IMR-90 (cell line): Measurements from ENCODE around the gene GPC6. TPM values are rescaled to one million over a fixed set of nuclear protein-coding genes. Genes with fewer than 3 reads are reported as not detected.

Source experiments
- ATAC-seq: fragments of 200-7000 bp; cut with Tn5 transposase; 2 replicates; pipeline ENCODE4 v1.9.1; 2020; ENCODE audit warnings: low read depth, mild to moderate bottlenecking, moderate library complexity
- BruUV-seq: library from RNA; stranded (reverse); fragments of 400-500 nt; replicated peaks from 2 replicates; lab custom pipeline; 2021; lab: Mats Ljungman, UMichigan
- CTCF ChIA-PET: fragments of 300-600 bp; formaldehyde crosslinking; extraction: SDS; loops from one replicate; lab custom pipeline; 2021; ENCODE audit warnings: antibody characterized with exemption; lab: Yijun Ruan, JAX
- POLR2A ChIA-PET: fragments of 300-600 bp; sonication (Branson Sonifier 250); formaldehyde crosslinking; loops from one replicate; lab custom pipeline; 2022; ENCODE audit warnings: antibody characterized with exemption; ENCODE audit not compliant: unreplicated experiment; lab: Charles Lee
- DNase-seq: peaks from one replicate; pipeline ENCODE4 v3.0.0; 2013
- H2AFZ ChIP-seq: replicated peaks from 2 replicates; pipeline ENCODE3; 2013; ENCODE audit warnings: low read length, mild to moderate bottlenecking; ENCODE audit not compliant: poor library complexity
- H2AK5ac ChIP-seq: 2 replicates; pipeline ENCODE4 v1.6.1; 2013; ENCODE audit warnings: low read depth, low read length, inconsistent platforms
- H2AK9ac ChIP-seq: replicated peaks from 2 replicates; pipeline ENCODE3; 2013; ENCODE audit warnings: mild to moderate bottlenecking, low read depth, low read length, moderate library complexity; ENCODE audit not compliant: poor library complexity
- H2BK120ac ChIP-seq: 2 replicates; pipeline ENCODE4 v1.6.1; 2013; ENCODE audit warnings: low read depth, low read length, inconsistent platforms
- H2BK15ac ChIP-seq: 3 replicates; pipeline ENCODE4 v1.6.1; 2013; ENCODE audit warnings: low read depth, low read length, inconsistent platforms
- H2BK20ac ChIP-seq: 2 replicates; pipeline ENCODE4 v1.6.1; 2013; ENCODE audit warnings: low read depth, mild to moderate bottlenecking, inconsistent platforms, low read length, moderate library complexity
- H2BK5ac ChIP-seq: 2 replicates; pipeline ENCODE4 v1.6.1; 2013; ENCODE audit warnings: mild to moderate bottlenecking, low read depth, low read length, inconsistent platforms; ENCODE audit not compliant: poor library complexity, severe bottlenecking
- H3K14ac ChIP-seq: replicated peaks from 2 replicates; pipeline ENCODE4 v1.6.1; 2013; ENCODE audit warnings: low read depth, low read length, inconsistent platforms
- H3K18ac ChIP-seq: 2 replicates; pipeline ENCODE4 v1.6.1; 2013; ENCODE audit warnings: low read depth, low read length, control low read depth
- H3K23ac ChIP-seq: 2 replicates; pipeline ENCODE4 v1.6.1; 2013; ENCODE audit warnings: low read depth, low read length, inconsistent platforms
- H3K27ac ChIP-seq: 2 replicates; pipeline ENCODE4 v1.5.1; 2013; ENCODE audit warnings: mild to moderate bottlenecking, control low read depth, low read length; ENCODE audit not compliant: insufficient read depth
- H3K27me3 ChIP-seq: 2 replicates; pipeline ENCODE4 v1.6.1; 2013; ENCODE audit warnings: low read length; ENCODE audit not compliant: control insufficient read depth, insufficient read depth
- H3K36me3 ChIP-seq: 2 replicates; pipeline ENCODE4 v1.6.1; 2013; ENCODE audit warnings: low read length, mixed read lengths; ENCODE audit not compliant: control insufficient read depth, insufficient read depth
- H3K4ac ChIP-seq: 2 replicates; pipeline ENCODE4 v1.6.1; 2013; ENCODE audit warnings: low read depth, low read length, inconsistent platforms
- H3K4me1 ChIP-seq: 2 replicates; pipeline ENCODE4 v1.6.1; 2013; ENCODE audit warnings: low read length, mixed read lengths; ENCODE audit not compliant: control insufficient read depth, insufficient read depth
- H3K4me2 ChIP-seq: 2 replicates; pipeline ENCODE4 v1.6.1; 2013; ENCODE audit warnings: low read depth, mild to moderate bottlenecking, control low read depth, low read length, moderate library complexity
- H3K4me3 ChIP-seq: 2 replicates; pipeline ENCODE4 v1.5.1; 2013; ENCODE audit warnings: low read depth, mild to moderate bottlenecking, control low read depth, low read length, moderate library complexity; ENCODE audit not compliant: insufficient read depth
- H3K56ac ChIP-seq: 2 replicates; pipeline ENCODE4 v1.6.1; 2013; ENCODE audit warnings: low read length, inconsistent platforms; ENCODE audit not compliant: insufficient read depth; ENCODE audit errors: extremely low read depth
- H3K79me1 ChIP-seq, 2 experiments: 2 replicates each; pipeline ENCODE4 v1.6.1; 2013; ENCODE audit warnings: low read length in 2 of 2, inconsistent platforms in 1 of 2, low read depth in 1 of 2
- H3K9ac ChIP-seq: 2 replicates; pipeline ENCODE4 v1.6.1; 2013; ENCODE audit warnings: low read depth, low read length, control low read depth
- H3K9me1 ChIP-seq: 2 replicates; pipeline ENCODE4 v1.6.1; 2013; ENCODE audit warnings: low read length, inconsistent platforms; ENCODE audit not compliant: insufficient read depth
- H3K9me3 ChIP-seq: 2 replicates; pipeline ENCODE4 v1.6.1; 2013; ENCODE audit warnings: low read length; ENCODE audit not compliant: control insufficient read depth, insufficient read depth
- H4K20me1 ChIP-seq: 2 replicates; pipeline ENCODE4 v1.6.1; 2013; ENCODE audit warnings: low read length, inconsistent platforms; ENCODE audit not compliant: insufficient read depth
- H4K5ac ChIP-seq: 2 replicates; pipeline ENCODE4 v1.6.1; 2013; ENCODE audit warnings: mild to moderate bottlenecking, low read depth, low read length, control low read depth
- H4K8ac ChIP-seq, 2 experiments: 2 replicates each; pipeline ENCODE4 v1.6.1; 2013; ENCODE audit warnings: low read depth in 2 of 2, low read length in 2 of 2, control low read depth in 1 of 2, inconsistent platforms in 1 of 2
- H4K91ac ChIP-seq: 2 replicates; pipeline ENCODE4 v1.6.1; 2013; ENCODE audit warnings: low read depth, low read length, inconsistent platforms; ENCODE audit not compliant: insufficient read depth
- BHLHE40 ChIP-seq: fragments of 150-350 bp; IDR thresholded peaks from 2 replicates; pipeline ENCODE4 v1.6.1; 2016; ENCODE audit warnings: mild to moderate bottlenecking, low read depth, low read length
- CEBPB ChIP-seq: IDR thresholded peaks from 2 replicates; pipeline ENCODE4 v1.6.1; 2012; ENCODE audit warnings: low read depth, low read length, improper control_type of control experiment
- CHD1 ChIP-seq: IDR thresholded peaks from 2 replicates; pipeline ENCODE4 v1.6.1; 2012; ENCODE audit warnings: low read depth, low read length, improper control_type of control experiment
- CTCF ChIP-seq: conservative IDR thresholded peaks from 2 replicates; pipeline ENCODE4 v1.5.1; 2012; ENCODE audit warnings: mild to moderate bottlenecking, low read depth, low read length, improper control_type of control experiment
- ELK1 ChIP-seq: fragments of 150-350 bp; IDR thresholded peaks from 2 replicates; pipeline ENCODE4 v1.6.1; 2016; ENCODE audit warnings: low read depth, mild to moderate bottlenecking, low read length, moderate library complexity, borderline replicate concordance
- FOS ChIP-seq: fragments of 150-350 bp; IDR thresholded peaks from 2 replicates; pipeline ENCODE4 v1.6.1; 2016; ENCODE audit warnings: low read depth, low read length
- MAFK ChIP-seq: IDR thresholded peaks from 2 replicates; pipeline ENCODE4 v1.6.1; 2012; ENCODE audit warnings: low read depth, low read length, improper control_type of control experiment
- MAZ ChIP-seq: IDR thresholded peaks from 2 replicates; pipeline ENCODE4 v1.6.1; 2012; ENCODE audit warnings: low read depth, mild to moderate bottlenecking, low read length, improper control_type of control experiment, moderate library complexity, borderline replicate concordance
- MXI1 ChIP-seq: IDR thresholded peaks from 2 replicates; pipeline ENCODE4 v1.6.1; 2012; ENCODE audit warnings: low read depth, mild to moderate bottlenecking, low read length, moderate library complexity, borderline replicate concordance
- NFE2L2 ChIP-seq: fragments of 150-350 bp; IDR thresholded peaks from 2 replicates; pipeline ENCODE4 v1.6.1; 2016; ENCODE audit warnings: low read depth, mild to moderate bottlenecking, low read length
- POLR2A ChIP-seq: IDR thresholded peaks from 2 replicates; pipeline ENCODE4 v1.6.1; 2012; ENCODE audit warnings: mild to moderate bottlenecking, low read depth, low read length
- RAD21 ChIP-seq: IDR thresholded peaks from 2 replicates; pipeline ENCODE4 v1.6.1; 2012; ENCODE audit warnings: low read length, improper control_type of control experiment
- RCOR1 ChIP-seq: IDR thresholded peaks from 2 replicates; pipeline ENCODE4 v1.6.1; 2012; ENCODE audit warnings: mild to moderate bottlenecking, low read length, improper control_type of control experiment; ENCODE audit not compliant: insufficient replicate concordance
- RFX5 ChIP-seq: IDR thresholded peaks from 2 replicates; pipeline ENCODE4 v1.8.0; 2012; ENCODE audit warnings: low read depth, mild to moderate bottlenecking, low read length, moderate library complexity
- SMC3 ChIP-seq: fragments of 150-350 bp; IDR thresholded peaks from 2 replicates; pipeline ENCODE4 v1.6.1; 2016; ENCODE audit warnings: low read depth, mild to moderate bottlenecking, antibody characterized with exemption, low read length, moderate library complexity
- USF2 ChIP-seq: fragments of 150-350 bp; IDR thresholded peaks from 2 replicates; pipeline ENCODE4 v1.6.1; 2017; ENCODE audit warnings: mild to moderate bottlenecking, antibody characterized with exemption, low read length, low read depth
- WGBS, 2 experiments: methylation state at CpG; one replicate each; pipeline versions ENCODE4 v1.1.5 to v1.1.7; 2013; ENCODE audit warnings: missing lambda C conversion rate in 2 of 2; ENCODE audit not compliant: insufficient read length in 1 of 2; ENCODE audit errors: extremely low coverage in 2 of 2; 5-methylcytosine and 5-hydroxymethylcytosine counted together
- dilution Hi-C: fragments of 300-500 bp; cut with HindIII; formaldehyde crosslinking; loops from one replicate; pipeline ENCODE4 v1.14.3; 2018; ENCODE audit warnings: low sequenced_read_pairs; ENCODE audit not compliant: unreplicated experiment
- in situ Hi-C: fragments of 300-500 bp; cut with MboI; formaldehyde crosslinking; loops from 3 replicates; pipeline ENCODE4 v1.14.3; 2019; ENCODE audit warnings: low sequenced_read_pairs, inconsistent platforms, mixed read lengths
- intact Hi-C: fragments of 100-400 bp; cut with micrococcal nuclease; formaldehyde crosslinking; loops from 2 replicates; pipeline ENCODE4 v1.10.0; 2022
- polyA plus RNA-seq, 3 experiments: library from polyadenylated mRNA; depleted of rRNA; stranded (reverse); fragments of >200 nt; gene quantifications; 2 replicates each; pipeline ENCODE4 v1.2.3, GENCODE V29; 2012; ENCODE audit warnings: low replicate concordance in 1 of 3
- total RNA-seq: library from RNA; depleted of rRNA; stranded (reverse); fragments of >200 nt; gene quantifications from 2 replicates; pipeline ENCODE4 v1.2.3, GENCODE V29; 2012

GPC6 gene
- total and polyA plus RNA-seq, 2 of the 4 experiments (the other 2 are of a cell fraction): 14.9 to 39.4 TPM

- Histone ChIP-seq H3K56ac (no peak overlapping the region), H3K4me3 (no peak overlapping the region), H3K9me1 (0 out of 2 replicates have a peak, but pooled peaks cover 3% of the 10 kb centered on the region), H2AK5ac (no peak overlapping the region), H3K18ac (no peak overlapping the region), H4K8ac (no peak overlapping the region), H2BK20ac (no peak overlapping the region), H4K20me1 (no peaks in the 10 kb centered on the region), H3K79me1 (peaks cover 28 to 38% of the 10 kb centered on the region in 2 experiments), H2BK5ac (no peak overlapping the region), H3K9ac (no peak overlapping the region), H3K36me3 (no peaks in the 10 kb centered on the region), H2AK9ac (no peak overlapping the region), H3K9me3 (no peaks in the 10 kb centered on the region), H4K91ac (no peak overlapping the region), H3K27me3 (no peaks in the 10 kb centered on the region), H2BK15ac (no peak overlapping the region), H2BK120ac (no peak overlapping the region), H3K14ac (no peak overlapping the region), H3K23ac (no peak overlapping the region), H3K4me1 (peaks cover 15% of the 10 kb centered on the region), H3K27ac (no peak overlapping the region), H4K5ac (no peak overlapping the region), H2AFZ (no peak overlapping the region), H3K4ac (no peak overlapping the region), H3K4me2 (no peak overlapping the region)
- ChIA-PET CTCF (no interaction called here), POLR2A (no interaction called here)
- intact Hi-C loops (loop anchor here (10.0 kb wide), 1 partner anchor 59 kb away; no protein-coding TSS in a partner anchor), dilution Hi-C loops (no loop called here), in situ Hi-C loops (loop anchor here (25.0 kb wide), 2 partner anchors 1091 to 1366 kb away; partner anchors contain the start of gene GPR180)
- no CpG with 5 or more reads among the region's 1 CpG for WGBS, 2 experiments
- TF ChIP-seq CHD1: no peak
- no peak for TF ChIP-seq MAFK
- TF ChIP-seq FOS: no peak
- TF ChIP-seq RCOR1: no peak
- TF ChIP-seq CTCF: no peak
- TF ChIP-seq MAZ: no peak
- TF ChIP-seq ELK1: no peak
- TF ChIP-seq NFE2L2: no peak
- no peak for TF ChIP-seq RFX5
- TF ChIP-seq SMC3: no peak
- no peak for TF ChIP-seq BHLHE40
- TF ChIP-seq CEBPB: no peak
- no peak for TF ChIP-seq RAD21
- TF ChIP-seq USF2: no peak
- TF ChIP-seq POLR2A: no peak
- TF ChIP-seq MXI1: no peak
- DNase-seq: no peak
- BruUV-seq: no TSS peak
- ATAC-seq: no peak
Observed at GRCh38 chr13:93246069-93246468, 19.5 kb downstream of the GPC6 start.
